ENCODE measurements around the gene ATP6AP2. TPM values are rescaled to one million over a fixed set of nuclear protein-coding genes. Genes with fewer than 3 reads are reported as not detected.

The ATP6AP2 gene
- total RNA-seq, 1 experiment from 2014 or later = 67.5 TPM

DNA sequence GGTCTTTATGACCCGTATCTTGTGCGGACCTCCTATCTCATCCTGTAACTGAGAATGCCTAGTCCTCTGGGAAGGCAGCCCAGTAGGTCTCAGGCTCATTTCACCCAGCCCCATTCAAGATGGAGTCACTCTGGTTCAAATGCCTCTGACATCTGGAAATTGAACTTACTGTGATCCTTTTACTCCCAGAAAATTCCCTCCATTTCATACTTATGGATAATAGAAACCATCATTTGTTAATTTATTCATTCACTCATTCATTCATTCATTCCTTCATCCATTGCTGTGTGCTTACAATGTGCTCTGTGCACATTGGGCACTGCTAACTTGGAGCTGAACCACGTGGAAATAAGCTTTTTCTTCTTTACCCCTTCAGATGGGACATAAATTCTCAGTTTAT is 9.2 kb upstream of the ATP6AP2 start:
- Histone ChIP-seq H2BK120ac (ENCODE audit: low read depth, low read length, poor library complexity, severe bottlenecking) (no peak overlapping the region), H2BK15ac (ENCODE audit: low read depth, low read length) (no peak overlapping the region), H2AFZ (ENCODE audit: low read length) (no peak overlapping the region), H2BK12ac (ENCODE audit: insufficient read length, low read depth, low read length) (no peak overlapping the region), H4K91ac (ENCODE audit: insufficient read length, low read depth, low read length) (no peak overlapping the region), H3K14ac (ENCODE audit: insufficient read depth, low read length) (no peak overlapping the region), H3K4ac (ENCODE audit: low read depth, low read length) (no peak overlapping the region), H3K9ac (ENCODE audit: extremely low read depth, insufficient read length, low read length) (no peak overlapping the region), H4K20me1 (ENCODE audit: control insufficient read depth, insufficient read depth, insufficient read length) (no peaks in the 10 kb centered on the region), H2BK5ac (ENCODE audit: insufficient read length, low read length) (no peak overlapping the region), H4K5ac (ENCODE audit: insufficient read length, low read depth, low read length) (no peak overlapping the region), H3K23ac (ENCODE audit: insufficient read length, low read depth, low read length) (no peak overlapping the region), H2AK5ac (ENCODE audit: insufficient read length, low read length) (no peak overlapping the region), H3K79me1 (ENCODE audit: insufficient read depth, low read depth, low read length, poor library complexity, severe bottlenecking) (no peaks in the 10 kb centered on the region), H3K18ac (ENCODE audit: insufficient read length, low read depth, low read length) (no peak overlapping the region), H3K4me2 (ENCODE audit: insufficient read depth, insufficient read length, low read length) (no peak overlapping the region), H3K27ac (ENCODE audit: insufficient read length, low read depth, low read length) (no peak overlapping the region), H3K79me2 (ENCODE audit: insufficient read depth, low read length) (no peaks in the 10 kb centered on the region), H3K27me3 (ENCODE audit: insufficient read depth, low read length) (no peaks in the 10 kb centered on the region), H4K8ac (replicated peaks; ENCODE audit: insufficient read length, low read depth, low read length) (no peak overlapping the region), H3T11ph (ENCODE audit: low read length) (no peak overlapping the region), H3K23me2 (ENCODE audit: insufficient read length, low read depth, low read length, poor library complexity, severe bottlenecking) (no peaks in the 10 kb centered on the region), H3K56ac (ENCODE audit: insufficient read length, low read depth, low read length) (no peak overlapping the region), H3K9me3 (ENCODE audit: control insufficient read depth, low read depth, low read length) (no peaks in the 10 kb centered on the region), H3K4me1 (ENCODE audit: insufficient read depth, low read length) (no peaks in the 10 kb centered on the region), H2BK20ac (ENCODE audit: low read depth, low read length, poor library complexity, severe bottlenecking) (no peak overlapping the region)
- no CpG with 5 or more reads among the region's 3 CpGs for WGBS (ENCODE audit: extremely low coverage, insufficient read length, low lambda C conversion rate)
- TF ChIP-seq, protein P1, sequence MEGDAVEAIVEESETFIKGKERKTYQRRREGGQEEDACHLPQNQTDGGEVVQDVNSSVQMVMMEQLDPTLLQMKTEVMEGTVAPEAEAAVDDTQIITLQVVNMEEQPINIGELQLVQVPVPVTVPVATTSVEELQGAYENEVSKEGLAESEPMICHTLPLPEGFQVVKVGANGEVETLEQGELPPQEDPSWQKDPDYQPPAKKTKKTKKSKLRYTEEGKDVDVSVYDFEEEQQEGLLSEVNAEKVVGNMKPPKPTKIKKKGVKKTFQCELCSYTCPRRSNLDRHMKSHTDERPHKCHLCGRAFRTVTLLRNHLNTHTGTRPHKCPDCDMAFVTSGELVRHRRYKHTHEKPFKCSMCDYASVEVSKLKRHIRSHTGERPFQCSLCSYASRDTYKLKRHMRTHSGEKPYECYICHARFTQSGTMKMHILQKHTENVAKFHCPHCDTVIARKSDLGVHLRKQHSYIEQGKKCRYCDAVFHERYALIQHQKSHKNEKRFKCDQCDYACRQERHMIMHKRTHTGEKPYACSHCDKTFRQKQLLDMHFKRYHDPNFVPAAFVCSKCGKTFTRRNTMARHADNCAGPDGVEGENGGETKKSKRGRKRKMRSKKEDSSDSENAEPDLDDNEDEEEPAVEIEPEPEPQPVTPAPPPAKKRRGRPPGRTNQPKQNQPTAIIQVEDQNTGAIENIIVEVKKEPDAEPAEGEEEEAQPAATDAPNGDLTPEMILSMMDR (conservative IDR thresholded peaks at IDR 0.05) = no peak
- peaks cover 0 to 7% (median 4%) of the 10 kb centered on the region in 3 experiments; a peak in 5 of 7 replicates for H3K36me3 Mint-ChIP-seq (ENCODE audit: insufficient read depth in 1 of 3, low read depth in 3 of 3)
- no peak overlapping the region for H3K27ac Mint-ChIP-seq
- no peak for DNase-seq
- peaks cover 57% of the 10 kb centered on the region in 2 experiments for H3K9me3 Mint-ChIP-seq
- no peak overlapping the region for H3K4me3 Mint-ChIP-seq
- peaks cover 10 to 14% of the 10 kb centered on the region in 2 experiments for H3K4me1 Mint-ChIP-seq
- peaks cover 2% of the 10 kb centered on the region; the same call in 1 of the 2 replicates for H3K27me3 Mint-ChIP-seq (ENCODE audit: low read depth)
